ENCODE measurements around the gene ECI2.

The ECI2 gene

DNA sequence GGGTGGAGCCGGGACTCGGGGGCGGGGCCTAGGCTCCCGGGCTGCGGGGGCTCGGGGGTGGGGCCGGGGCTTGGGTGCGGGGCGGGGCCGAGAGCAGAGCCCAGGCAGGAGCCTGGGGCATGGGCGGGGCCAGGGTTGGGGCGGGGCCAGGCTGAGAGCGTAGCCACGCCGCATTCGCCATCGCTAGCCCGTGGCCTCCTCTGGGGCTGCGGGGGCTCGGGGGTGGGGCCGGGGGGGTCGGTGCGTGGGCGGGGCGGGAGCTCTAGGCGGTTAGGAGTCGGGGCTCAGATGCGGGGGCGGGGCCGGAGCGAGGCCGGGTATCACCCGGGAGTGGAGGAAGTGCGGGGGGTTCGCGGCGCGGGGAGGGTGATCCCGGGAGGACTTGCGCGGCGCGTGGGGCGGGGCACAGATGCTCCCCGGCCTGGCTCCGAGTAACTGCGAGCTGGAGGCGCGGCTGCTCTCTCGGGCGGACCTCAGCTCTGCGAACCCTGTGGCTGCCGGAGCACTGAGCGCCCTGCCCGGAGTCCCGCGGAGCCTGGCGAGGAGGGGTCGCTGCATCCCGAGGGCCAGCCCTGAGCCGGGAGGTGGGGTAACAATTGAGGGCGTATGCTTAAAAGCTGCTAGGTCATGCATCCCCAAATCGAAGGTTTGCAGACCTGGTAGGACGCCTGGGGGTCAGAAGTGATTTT, 434 bp upstream of the ECI2 start:
- Histone ChIP-seq H3K27me3 (ENCODE audit: control insufficient read depth in 1 of 2, insufficient read depth in 2 of 2, low read length in 2 of 2) (no peaks in the 10 kb centered on the region), H3K36me3 (ENCODE audit: insufficient read depth, low read length) (peaks cover under 1% of the 10 kb centered on the region), H3K9ac (ENCODE audit: low read length) (peak overlapping the region; percentile 52), H3K27ac (ENCODE audit: low read depth, low read length) (peak overlapping the region; percentile 52), H3K4me1 (ENCODE audit: insufficient read depth, low read length) (peaks cover 18% of the 10 kb centered on the region), H3K9me3 (ENCODE audit: low read length) (no peaks in the 10 kb centered on the region), H3K4me3 (ENCODE audit: low read depth in 1 of 2, low read length in 2 of 2) (peak overlapping the region; percentile 72 to 81)

DNA sequence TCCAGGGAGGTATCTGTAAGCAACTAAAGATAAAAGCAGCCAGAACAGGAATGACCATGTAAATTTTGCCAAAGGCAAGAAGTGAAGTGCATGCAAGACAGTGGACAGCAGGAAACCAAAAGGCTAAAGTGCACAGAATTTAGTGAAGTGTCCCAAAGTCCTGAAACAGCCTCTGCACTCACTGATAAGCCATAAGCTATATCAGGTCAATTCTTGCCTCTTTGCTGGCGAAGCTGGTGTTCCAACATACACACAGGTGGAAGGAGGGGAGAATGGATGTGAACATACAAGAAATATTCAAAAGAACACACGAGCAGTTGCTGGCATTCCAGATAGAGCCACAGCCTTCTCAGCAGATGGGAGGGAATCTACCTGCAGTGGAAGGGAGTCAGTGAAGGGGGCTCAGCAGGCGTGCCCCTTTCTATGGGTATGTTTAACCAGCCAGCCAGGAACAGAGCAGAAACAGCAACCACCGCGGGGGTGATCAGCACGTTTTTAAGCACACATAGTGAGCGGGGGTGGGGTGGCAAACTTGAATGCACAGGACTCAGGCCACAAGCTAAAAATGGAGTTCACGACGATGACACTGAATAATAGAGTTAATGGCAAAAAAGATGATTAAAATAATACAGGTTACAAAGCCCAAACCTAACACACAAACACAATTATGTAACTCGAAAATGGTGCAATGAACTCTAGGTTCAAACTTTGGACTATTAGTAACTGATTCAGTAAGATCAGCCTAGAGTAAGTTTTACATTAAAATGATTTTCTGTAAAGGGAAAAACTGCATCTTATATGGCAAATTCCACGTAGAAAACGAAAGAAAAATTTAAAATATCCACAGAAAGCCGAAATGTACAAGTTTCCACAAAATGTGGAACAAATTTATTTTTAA, 1.2 kb downstream of the ECI2 start:
- Histone ChIP-seq H3K36me3 (ENCODE audit: insufficient read depth, low read length) (peaks cover 16% of the 10 kb centered on the region), H3K9ac (ENCODE audit: low read length) (peak overlapping the region; percentile 59), H3K27me3 (ENCODE audit: control insufficient read depth in 1 of 2, insufficient read depth in 2 of 2, low read length in 2 of 2) (no peaks in the 10 kb centered on the region), H3K4me3 (ENCODE audit: low read depth in 1 of 2, low read length in 2 of 2) (peak overlapping the region; percentile 83 to 92), H3K4me1 (ENCODE audit: insufficient read depth, low read length) (peaks cover 18% of the 10 kb centered on the region), H3K27ac (ENCODE audit: low read depth, low read length) (peak overlapping the region; percentile 90), H3K9me3 (ENCODE audit: low read length) (no peaks in the 10 kb centered on the region)

DNA sequence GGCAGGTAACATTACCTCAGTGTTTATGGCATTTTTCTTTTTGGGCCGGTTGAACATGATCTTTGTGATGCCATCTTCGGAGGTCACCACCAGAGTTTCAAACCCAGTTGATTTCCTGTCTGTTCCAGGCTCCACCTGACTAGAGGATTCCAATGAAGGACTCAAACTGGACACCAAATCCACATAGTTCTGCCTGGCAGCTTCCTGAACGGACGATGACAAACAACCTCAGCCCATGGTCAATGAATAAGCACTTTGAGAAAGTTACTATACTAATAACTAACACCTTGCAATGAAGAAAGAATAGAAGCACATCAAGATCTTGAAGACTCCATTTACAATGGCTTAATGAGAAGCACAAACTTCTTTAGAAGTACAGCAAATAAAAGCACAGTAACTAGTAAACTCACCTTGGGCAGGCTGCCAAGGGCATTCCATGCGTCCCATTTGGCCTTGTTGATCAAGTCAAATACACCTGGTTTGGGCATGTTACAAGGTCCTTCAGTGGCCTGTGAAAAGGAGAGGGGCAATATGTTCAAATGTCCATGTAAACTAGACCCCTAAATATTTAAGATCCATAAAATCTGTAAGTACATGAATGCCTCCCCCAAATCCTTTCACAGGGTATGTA, 4.9 kb downstream of the ECI2 start:
- Histone ChIP-seq H3K4me1 (ENCODE audit: insufficient read depth, low read length) (peaks cover 11% of the 10 kb centered on the region), H3K4me3 (ENCODE audit: low read depth in 1 of 2, low read length in 2 of 2) (no peak overlapping the region), H3K27me3 (ENCODE audit: control insufficient read depth in 1 of 2, insufficient read depth in 2 of 2, low read length in 2 of 2) (no peaks in the 10 kb centered on the region), H3K36me3 (ENCODE audit: insufficient read depth, low read length) (peaks cover 51% of the 10 kb centered on the region), H3K27ac (ENCODE audit: low read depth, low read length) (no peak overlapping the region), H3K9me3 (ENCODE audit: low read length) (no peaks in the 10 kb centered on the region), H3K9ac (ENCODE audit: low read length) (no peak overlapping the region)

DNA sequence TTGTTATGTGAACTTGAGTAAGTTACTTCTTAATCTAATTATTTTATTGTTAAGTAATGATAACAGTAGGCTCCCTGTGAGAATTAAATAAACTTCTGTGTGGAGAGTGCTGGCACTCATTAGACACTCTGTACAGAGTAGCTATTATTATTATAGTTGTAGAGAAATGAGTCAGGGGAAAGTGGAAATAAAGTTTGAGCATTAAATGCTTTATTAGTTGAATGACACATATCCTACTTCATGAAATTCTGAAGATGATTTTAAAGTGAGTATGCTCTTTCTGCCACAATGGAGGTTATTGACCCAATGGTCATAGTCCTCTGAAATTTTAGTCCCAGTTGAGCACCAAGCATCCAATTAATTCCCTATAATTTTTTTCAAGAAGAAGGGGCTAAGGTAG, 5.9 kb downstream of the ECI2 start:
- Histone ChIP-seq H3K36me3 (ENCODE audit: insufficient read depth, low read length) (peaks cover 61% of the 10 kb centered on the region), H3K4me1 (ENCODE audit: insufficient read depth, low read length) (peaks cover 10% of the 10 kb centered on the region), H3K27ac (ENCODE audit: low read depth, low read length) (no peak overlapping the region), H3K4me3 (ENCODE audit: low read depth in 1 of 2, low read length in 2 of 2) (no peak overlapping the region), H3K9me3 (ENCODE audit: low read length) (no peaks in the 10 kb centered on the region), H3K9ac (ENCODE audit: low read length) (no peak overlapping the region), H3K27me3 (ENCODE audit: control insufficient read depth in 1 of 2, insufficient read depth in 2 of 2, low read length in 2 of 2) (no peaks in the 10 kb centered on the region)

DNA sequence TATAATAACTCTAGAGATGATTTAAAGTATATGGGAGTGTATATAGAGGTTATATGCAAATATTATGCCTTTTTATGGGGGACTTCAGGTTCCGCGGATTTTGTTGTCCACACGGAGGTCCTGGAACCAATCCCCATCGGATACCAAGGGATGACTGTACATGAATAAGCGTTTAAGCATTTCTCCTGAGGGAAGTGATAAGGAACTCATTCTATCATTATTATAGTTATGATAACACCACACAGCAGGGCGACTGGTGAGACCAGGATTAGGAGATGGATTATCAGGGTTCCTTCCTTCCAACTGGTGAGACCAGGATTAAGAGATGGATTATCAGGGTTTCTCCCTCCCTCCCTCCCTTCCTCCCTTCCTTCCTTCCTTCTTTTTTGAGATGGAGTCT, 6.6 kb downstream of the ECI2 start:
- Histone ChIP-seq H3K4me1 (ENCODE audit: insufficient read depth, low read length) (peaks cover 3% of the 10 kb centered on the region), H3K27me3 (ENCODE audit: control insufficient read depth in 1 of 2, insufficient read depth in 2 of 2, low read length in 2 of 2) (no peaks in the 10 kb centered on the region), H3K27ac (ENCODE audit: low read depth, low read length) (no peak overlapping the region), H3K36me3 (ENCODE audit: insufficient read depth, low read length) (peaks cover 68% of the 10 kb centered on the region), H3K9me3 (ENCODE audit: low read length) (no peaks in the 10 kb centered on the region), H3K4me3 (ENCODE audit: low read depth in 1 of 2, low read length in 2 of 2) (no peak overlapping the region), H3K9ac (ENCODE audit: low read length) (no peak overlapping the region)

DNA sequence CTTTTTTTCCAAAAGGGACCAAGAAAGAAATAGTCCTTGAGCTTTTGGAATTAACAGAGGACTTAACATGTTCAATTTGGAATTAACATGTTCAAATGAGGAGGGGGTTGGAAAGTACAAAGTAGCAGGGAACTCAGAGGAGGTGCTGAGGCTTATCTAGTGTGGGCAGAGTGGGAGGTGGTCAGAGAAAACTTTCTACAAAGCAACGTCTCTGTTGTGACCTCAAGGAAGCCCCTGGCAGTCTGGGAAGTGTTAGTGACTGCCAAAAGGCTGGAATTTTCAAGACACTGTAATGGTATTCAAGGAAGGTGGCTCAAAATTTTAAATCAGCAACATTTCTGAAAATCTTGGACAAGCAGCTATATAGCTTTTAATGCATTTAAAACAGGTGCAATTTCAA, 7.3 kb downstream of the ECI2 start:
- Histone ChIP-seq H3K4me1 (ENCODE audit: insufficient read depth, low read length) (no peaks in the 10 kb centered on the region), H3K27me3 (ENCODE audit: control insufficient read depth in 1 of 2, insufficient read depth in 2 of 2, low read length in 2 of 2) (no peaks in the 10 kb centered on the region), H3K27ac (ENCODE audit: low read depth, low read length) (no peak overlapping the region), H3K36me3 (ENCODE audit: insufficient read depth, low read length) (peaks cover 70% of the 10 kb centered on the region), H3K9me3 (ENCODE audit: low read length) (no peaks in the 10 kb centered on the region), H3K4me3 (ENCODE audit: low read depth in 1 of 2, low read length in 2 of 2) (no peak overlapping the region), H3K9ac (ENCODE audit: low read length) (no peak overlapping the region)

DNA sequence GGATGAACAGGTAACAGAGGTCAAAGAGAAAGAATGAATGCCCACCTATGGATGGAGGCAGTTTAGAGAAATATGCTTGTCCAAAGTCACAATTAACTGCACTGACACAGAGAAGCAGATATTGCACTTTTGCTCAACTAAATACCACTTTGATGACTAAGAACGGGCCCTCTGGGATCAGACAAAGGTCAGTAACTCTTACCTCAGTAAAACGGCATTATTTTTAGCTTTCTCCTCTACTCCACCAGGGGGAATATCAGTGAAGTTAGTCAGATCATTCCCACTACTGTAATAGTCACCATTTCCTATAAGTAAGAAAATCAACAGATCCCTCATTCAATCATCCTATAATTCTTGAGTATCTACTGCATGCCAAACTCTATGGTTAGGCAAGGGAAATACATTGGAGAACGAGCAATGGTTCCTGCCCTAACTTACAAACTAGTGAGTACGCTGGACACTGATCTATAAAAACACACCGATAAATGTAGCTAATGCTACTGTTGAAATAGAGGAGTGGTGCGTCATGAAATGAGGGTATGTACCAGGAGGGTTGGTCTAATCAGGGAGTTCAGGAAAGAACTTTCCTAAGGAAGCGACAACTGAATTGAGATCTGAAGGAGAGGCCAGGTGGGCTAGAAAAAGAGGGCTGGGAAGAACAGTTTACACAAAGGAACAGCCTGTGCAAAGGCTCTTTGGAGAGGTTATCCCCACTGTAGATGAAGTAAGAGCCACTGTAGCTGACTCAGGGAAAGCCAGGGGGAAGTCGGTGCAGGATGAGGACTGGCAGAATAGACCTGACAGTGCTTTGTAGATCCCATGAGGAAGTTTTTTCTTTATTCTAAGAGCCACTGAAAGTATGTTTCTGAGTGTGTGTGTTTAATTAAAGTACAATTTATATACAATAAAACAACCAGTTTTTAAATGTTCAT, 9.2 kb downstream of the ECI2 start:
- peaks cover 75% of the 10 kb centered on the region for H3K36me3 ChIP-seq (ENCODE audit: insufficient read depth, low read length)

DNA sequence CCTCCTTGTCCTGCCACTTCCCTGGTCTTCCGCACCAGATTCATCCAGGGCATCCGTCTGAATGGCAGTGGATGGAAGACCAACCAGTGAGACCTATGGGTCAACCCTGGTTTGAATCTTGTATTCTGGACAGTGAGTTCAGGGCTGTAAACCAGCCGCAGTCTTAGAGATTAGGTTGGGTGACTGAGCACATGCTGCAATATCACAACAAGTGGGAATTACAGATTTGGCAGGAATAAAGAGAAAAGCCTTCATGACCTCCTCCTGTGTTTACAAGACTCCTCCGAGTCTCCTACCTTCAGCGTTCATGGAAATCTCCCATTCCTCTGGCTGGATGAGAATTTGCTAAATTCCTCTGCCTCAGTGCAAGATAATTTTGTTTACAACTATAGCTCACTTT, 9.9 kb downstream of the ECI2 start:
- Histone ChIP-seq H3K4me3 (ENCODE audit: low read depth in 1 of 2, low read length in 2 of 2) (no peak overlapping the region), H3K9ac (ENCODE audit: low read length) (no peak overlapping the region), H3K4me1 (ENCODE audit: insufficient read depth, low read length) (no peaks in the 10 kb centered on the region), H3K27ac (ENCODE audit: low read depth, low read length) (no peak overlapping the region), H3K9me3 (ENCODE audit: low read length) (no peaks in the 10 kb centered on the region), H3K36me3 (ENCODE audit: insufficient read depth, low read length) (peaks cover 72% of the 10 kb centered on the region), H3K27me3 (ENCODE audit: control insufficient read depth in 1 of 2, insufficient read depth in 2 of 2, low read length in 2 of 2) (no peaks in the 10 kb centered on the region)

More for the DNA sequence above, 9.2 kb downstream of the ECI2 start:
- Histone ChIP-seq H3K27ac (ENCODE audit: low read depth, low read length) (no peak overlapping the region), H3K4me1 (ENCODE audit: insufficient read depth, low read length) (no peaks in the 10 kb centered on the region), H3K9me3 (ENCODE audit: low read length) (no peaks in the 10 kb centered on the region), H3K9ac (ENCODE audit: low read length) (no peak overlapping the region), H3K27me3 (ENCODE audit: control insufficient read depth in 1 of 2, insufficient read depth in 2 of 2, low read length in 2 of 2) (no peaks in the 10 kb centered on the region), H3K4me3 (ENCODE audit: low read depth in 1 of 2, low read length in 2 of 2) (no peak overlapping the region)

DNA sequence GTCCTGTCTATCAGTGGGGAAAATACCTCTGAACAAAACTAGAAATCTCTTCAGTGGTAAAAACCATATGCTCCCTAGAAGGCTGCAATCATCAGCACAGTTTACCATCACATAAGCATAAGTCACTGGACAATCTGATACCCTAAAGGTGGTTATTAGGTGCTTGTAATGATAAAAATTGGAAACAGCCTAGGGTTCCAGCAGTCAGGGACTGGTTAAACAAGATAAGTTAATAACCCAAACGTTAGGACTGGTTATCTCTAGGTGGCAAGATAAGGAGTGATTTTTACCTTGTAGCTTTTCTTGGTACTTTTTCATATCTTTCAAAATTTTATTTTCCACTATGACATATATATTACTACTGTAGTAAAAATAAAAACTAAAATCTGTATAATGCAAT, 11.0 kb downstream of the ECI2 start:
- Histone ChIP-seq H3K4me3 (ENCODE audit: low read depth in 1 of 2, low read length in 2 of 2) (no peak overlapping the region), H3K4me1 (ENCODE audit: insufficient read depth, low read length) (no peaks in the 10 kb centered on the region), H3K9me3 (ENCODE audit: low read length) (no peaks in the 10 kb centered on the region), H3K36me3 (ENCODE audit: insufficient read depth, low read length) (peaks cover 68% of the 10 kb centered on the region), H3K27me3 (ENCODE audit: control insufficient read depth in 1 of 2, insufficient read depth in 2 of 2, low read length in 2 of 2) (no peaks in the 10 kb centered on the region), H3K27ac (ENCODE audit: low read depth, low read length) (no peak overlapping the region), H3K9ac (ENCODE audit: low read length) (no peak overlapping the region)

DNA sequence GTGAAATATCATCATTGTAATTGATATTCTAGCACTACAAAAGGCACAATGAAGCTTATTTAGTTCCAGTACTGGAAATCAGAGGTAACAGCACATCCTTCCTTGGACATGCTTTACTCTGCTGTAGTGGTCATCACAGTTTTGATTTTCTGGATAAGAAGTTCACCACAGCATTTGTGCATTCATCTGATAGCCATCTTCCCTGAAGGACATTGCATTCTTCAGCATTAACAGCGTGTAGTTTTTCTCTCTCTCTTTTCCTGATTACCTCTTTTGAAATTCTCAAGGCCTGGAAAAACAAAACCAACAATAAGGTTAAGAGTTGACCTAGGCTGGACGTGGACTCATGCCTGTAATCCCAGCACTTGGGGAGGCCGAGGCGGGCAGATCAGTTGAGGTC, 19.6 kb downstream of the ECI2 start:
- H3K4me3 ChIP-seq (ENCODE audit: low read depth in 1 of 2, low read length in 2 of 2) = no peak overlapping the region
- no peak overlapping the region for H3K27ac ChIP-seq (ENCODE audit: low read depth, low read length)
- peaks cover 43% of the 10 kb centered on the region for H3K36me3 ChIP-seq (ENCODE audit: insufficient read depth, low read length)
- H3K9me3 ChIP-seq (ENCODE audit: low read length) = no peaks in the 10 kb centered on the region
- H3K9ac ChIP-seq (ENCODE audit: low read length) = no peak overlapping the region
- H3K27me3 ChIP-seq (ENCODE audit: control insufficient read depth in 1 of 2, insufficient read depth in 2 of 2, low read length in 2 of 2) = no peaks in the 10 kb centered on the region
- H3K4me1 ChIP-seq (ENCODE audit: insufficient read depth, low read length) = no peaks in the 10 kb centered on the region

DNA sequence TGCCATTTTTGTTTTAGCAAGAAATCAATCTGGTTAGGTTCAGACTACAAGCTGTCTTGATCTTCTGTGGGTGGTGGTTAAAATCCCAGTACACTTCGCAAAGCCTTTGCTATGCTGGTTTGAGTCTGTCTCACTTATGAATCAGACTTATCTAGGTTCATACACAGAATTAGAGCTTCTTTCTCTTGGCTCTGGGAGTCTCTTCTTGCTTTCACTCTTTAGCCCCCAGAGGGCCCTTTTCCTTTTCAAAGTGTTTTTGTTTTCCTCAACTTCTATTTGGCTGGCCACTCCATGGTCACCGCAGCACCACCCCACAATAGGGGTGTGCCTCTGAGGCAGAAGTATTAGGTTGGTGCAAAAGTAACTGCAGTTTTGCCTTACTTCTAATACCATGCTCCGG, 21.3 kb downstream of the ECI2 start:
- Histone ChIP-seq H3K36me3 (ENCODE audit: insufficient read depth, low read length) (peaks cover 34% of the 10 kb centered on the region), H3K9ac (ENCODE audit: low read length) (no peak overlapping the region), H3K4me3 (ENCODE audit: low read depth in 1 of 2, low read length in 2 of 2) (no peak overlapping the region), H3K27me3 (ENCODE audit: control insufficient read depth in 1 of 2, insufficient read depth in 2 of 2, low read length in 2 of 2) (no peaks in the 10 kb centered on the region), H3K4me1 (ENCODE audit: insufficient read depth, low read length) (no peaks in the 10 kb centered on the region), H3K27ac (ENCODE audit: low read depth, low read length) (no peak overlapping the region), H3K9me3 (ENCODE audit: low read length) (no peaks in the 10 kb centered on the region)

Measured in muscle layer of colon (tissue), 2 donors.